ENCODE results near the gene CFAP45.

GRCh38 chr1:159849626-159850366 is 50.2 kb downstream of the CFAP45 start:
- TF ChIP-seq POLR2A (IDR thresholded peaks at IDR 0.05) (no peak), CTCF (IDR thresholded peaks at IDR 0.05) (no peak)
